Ishikawa (cell line): ENCODE measurements around the gene MED26.

ENCODE experiments used
- EGR1 ChIP-seq: IDR thresholded peaks from 2 replicates; pipeline ENCODE4 v1.6.1; 2012
- EP300 ChIP-seq: IDR thresholded peaks from 2 replicates; pipeline ENCODE4 v1.6.1; 2012; ENCODE audit warnings: borderline replicate concordance
- YY1 ChIP-seq: IDR thresholded peaks from 2 replicates; pipeline ENCODE4 v1.6.1; 2012; ENCODE audit warnings: low read depth
- TF ChIP-seq, protein P1 (sequence below): IDR thresholded peaks from 2 replicates; pipeline ENCODE4 v1.6.1; 2012
- TF ChIP-seq, protein P2 (sequence below): IDR thresholded peaks from 2 replicates; pipeline ENCODE4 v1.6.1; 2012

GRCh38 chr19:16661480-16662034 lies 33.6 kb upstream of the MED26 start:
- TF ChIP-seq EP300: no peak
- no peak for TF ChIP-seq YY1
- TF ChIP-seq EGR1: no peak
- TF ChIP-seq, protein P1, sequence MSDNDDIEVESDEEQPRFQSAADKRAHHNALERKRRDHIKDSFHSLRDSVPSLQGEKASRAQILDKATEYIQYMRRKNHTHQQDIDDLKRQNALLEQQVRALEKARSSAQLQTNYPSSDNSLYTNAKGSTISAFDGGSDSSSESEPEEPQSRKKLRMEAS: no peak
- TF ChIP-seq, protein P2, sequence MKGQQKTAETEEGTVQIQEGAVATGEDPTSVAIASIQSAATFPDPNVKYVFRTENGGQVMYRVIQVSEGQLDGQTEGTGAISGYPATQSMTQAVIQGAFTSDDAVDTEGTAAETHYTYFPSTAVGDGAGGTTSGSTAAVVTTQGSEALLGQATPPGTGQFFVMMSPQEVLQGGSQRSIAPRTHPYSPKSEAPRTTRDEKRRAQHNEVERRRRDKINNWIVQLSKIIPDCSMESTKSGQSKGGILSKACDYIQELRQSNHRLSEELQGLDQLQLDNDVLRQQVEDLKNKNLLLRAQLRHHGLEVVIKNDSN: no peak
